ENCODE data around the gene PRSS22. TPM values are rescaled to one million over a fixed set of nuclear protein-coding genes. Genes with fewer than 3 reads are reported as not detected.

Gene PRSS22
- total and polyA plus RNA-seq, 2 experiments from 2014 or later, result not detected

DNA sequence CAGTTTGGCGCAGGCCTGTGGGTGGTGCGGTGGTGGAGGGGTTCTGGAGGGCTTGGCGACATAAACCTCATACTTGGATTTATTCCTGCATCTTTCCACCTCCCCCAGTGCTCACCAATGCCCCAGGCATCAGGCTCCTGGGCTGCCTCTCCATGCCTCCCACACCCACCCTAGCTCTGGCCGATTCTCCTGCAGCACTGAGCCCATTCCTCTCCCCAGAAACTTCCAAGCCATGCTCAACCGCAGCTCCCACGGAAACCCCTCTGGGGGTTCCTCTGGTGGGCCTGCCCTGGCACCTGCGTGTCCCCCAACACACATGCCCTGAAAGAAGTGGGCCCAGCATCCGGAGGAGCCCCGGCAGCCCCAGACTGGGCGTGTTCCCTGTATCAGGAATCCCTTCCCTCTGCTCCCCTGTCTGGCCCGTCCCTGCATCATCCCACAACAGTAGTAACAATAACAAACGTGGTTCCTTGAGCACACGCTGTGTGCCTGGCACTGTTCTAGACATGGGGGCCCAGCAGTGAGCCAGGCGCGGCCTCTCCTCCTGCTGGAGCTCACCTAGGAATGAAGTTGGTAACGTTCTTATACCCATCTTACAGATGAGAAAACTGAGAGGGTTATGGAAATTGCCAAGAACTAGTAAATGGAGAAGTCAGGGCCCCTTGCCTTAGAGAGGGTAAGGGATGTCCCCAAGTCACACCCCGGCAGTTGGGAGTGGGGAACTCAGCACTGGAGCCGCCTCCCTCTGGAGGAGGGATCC, 38.6 kb downstream of the PRSS22 start:
- TF ChIP-seq, protein P1, sequence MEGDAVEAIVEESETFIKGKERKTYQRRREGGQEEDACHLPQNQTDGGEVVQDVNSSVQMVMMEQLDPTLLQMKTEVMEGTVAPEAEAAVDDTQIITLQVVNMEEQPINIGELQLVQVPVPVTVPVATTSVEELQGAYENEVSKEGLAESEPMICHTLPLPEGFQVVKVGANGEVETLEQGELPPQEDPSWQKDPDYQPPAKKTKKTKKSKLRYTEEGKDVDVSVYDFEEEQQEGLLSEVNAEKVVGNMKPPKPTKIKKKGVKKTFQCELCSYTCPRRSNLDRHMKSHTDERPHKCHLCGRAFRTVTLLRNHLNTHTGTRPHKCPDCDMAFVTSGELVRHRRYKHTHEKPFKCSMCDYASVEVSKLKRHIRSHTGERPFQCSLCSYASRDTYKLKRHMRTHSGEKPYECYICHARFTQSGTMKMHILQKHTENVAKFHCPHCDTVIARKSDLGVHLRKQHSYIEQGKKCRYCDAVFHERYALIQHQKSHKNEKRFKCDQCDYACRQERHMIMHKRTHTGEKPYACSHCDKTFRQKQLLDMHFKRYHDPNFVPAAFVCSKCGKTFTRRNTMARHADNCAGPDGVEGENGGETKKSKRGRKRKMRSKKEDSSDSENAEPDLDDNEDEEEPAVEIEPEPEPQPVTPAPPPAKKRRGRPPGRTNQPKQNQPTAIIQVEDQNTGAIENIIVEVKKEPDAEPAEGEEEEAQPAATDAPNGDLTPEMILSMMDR (IDR thresholded peaks at IDR 0.05; ENCODE audit: low read depth, low read length), result no peak
- H3K27me3 ChIP-seq, result no peaks in the 10 kb centered on the region
- no peak for DNase-seq (ENCODE audit: low read depth in 1 of 2, low spot score in 1 of 2)

DNA sequence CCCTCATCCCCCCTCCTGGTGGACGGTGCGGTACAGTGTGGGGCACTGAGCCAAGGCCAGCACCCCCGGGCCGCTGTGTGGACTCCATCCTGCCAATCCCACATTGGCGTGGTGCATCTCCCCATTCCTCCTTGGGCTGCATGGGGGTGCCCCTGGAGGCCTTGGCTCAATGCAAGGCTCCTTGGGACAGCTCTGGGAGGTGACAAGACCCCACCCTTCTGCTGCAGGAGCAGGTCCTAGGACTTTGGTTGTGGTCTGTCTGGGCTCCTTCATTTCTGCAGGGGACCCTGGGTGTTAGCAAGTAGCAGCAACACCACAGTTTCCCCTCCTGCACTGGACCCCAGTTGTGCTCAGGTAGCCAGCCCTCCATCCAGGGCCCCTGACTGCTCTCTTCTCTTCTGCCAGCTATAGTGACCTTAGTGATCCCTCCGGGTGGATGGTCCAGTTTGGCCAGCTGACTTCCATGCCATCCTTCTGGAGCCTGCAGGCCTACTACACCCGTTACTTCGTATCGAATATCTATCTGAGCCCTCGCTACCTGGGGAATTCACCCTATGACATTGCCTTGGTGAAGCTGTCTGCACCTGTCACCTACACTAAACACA, 39.6 kb downstream of the PRSS22 start:
- no peak overlapping the region for H3K27ac ChIP-seq
- H3K9me3 ChIP-seq (ENCODE audit: low read depth), result no peaks in the 10 kb centered on the region
- no peak for DNase-seq (ENCODE audit: low read depth in 1 of 2, low spot score in 1 of 2)
- H3K4me3 ChIP-seq, result no peak overlapping the region
- no peaks in the 10 kb centered on the region for H3K36me3 ChIP-seq
- TF ChIP-seq, protein P1 (IDR thresholded peaks at IDR 0.05; ENCODE audit: low read depth, low read length), result no peak
- H3K27me3 ChIP-seq, result no peaks in the 10 kb centered on the region
- H3K4me1 ChIP-seq (ENCODE audit: low read depth), result no peaks in the 10 kb centered on the region

More for the DNA sequence above, 38.6 kb downstream of the PRSS22 start:
- Histone ChIP-seq H3K36me3 (no peaks in the 10 kb centered on the region), H3K9me3 (ENCODE audit: low read depth) (no peaks in the 10 kb centered on the region), H3K4me1 (ENCODE audit: low read depth) (no peaks in the 10 kb centered on the region), H3K4me3 (no peak overlapping the region), H3K27ac (no peak overlapping the region)

DNA sequence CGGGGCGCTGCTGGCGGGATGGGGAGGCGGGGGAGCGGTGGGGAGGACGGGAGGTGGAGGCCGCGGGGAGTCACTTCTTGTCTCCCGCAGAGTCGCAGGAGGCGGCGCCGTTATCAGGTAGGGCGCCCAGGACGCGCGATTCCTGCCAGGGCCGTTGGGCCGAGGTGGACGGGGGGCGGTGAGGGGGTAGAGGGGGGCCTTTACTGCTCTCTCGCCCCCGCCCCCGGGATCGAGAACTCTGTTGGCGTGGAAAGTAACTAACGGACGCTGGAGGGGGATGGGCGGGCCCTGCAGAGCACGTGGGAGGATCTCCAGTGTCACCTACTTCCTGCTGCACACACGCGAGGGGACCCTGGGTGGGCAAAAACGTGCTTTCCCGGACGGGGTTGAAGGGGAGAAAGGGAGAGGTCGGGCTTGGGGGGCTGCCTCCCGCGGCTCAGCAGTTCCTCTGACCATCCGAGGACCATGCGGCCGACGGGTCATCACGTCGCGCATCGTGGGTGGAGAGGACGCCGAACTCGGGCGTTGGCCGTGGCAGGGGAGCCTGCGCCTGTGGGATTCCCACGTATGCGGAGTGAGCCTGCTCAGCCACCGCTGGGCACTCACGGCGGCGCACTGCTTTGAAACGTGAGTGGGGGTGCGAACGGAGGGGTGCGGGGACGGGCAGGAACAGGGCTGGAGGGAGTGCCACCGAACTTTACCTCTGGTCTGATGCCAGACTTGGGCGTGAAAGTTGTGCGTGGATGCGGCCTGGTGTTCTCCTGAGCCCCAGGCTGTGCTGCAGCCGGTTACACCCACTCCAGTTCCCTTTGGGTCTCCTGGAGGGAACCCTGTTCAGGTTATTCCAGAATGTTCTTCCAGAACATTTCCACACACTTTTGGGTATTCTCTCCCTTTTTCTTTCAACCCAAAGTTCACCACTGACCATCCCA, 40.4 kb downstream of the PRSS22 start:
- H3K36me3 ChIP-seq, result no peaks in the 10 kb centered on the region
- no peaks in the 10 kb centered on the region for H3K27me3 ChIP-seq
- TF ChIP-seq, protein P1 (IDR thresholded peaks at IDR 0.05; ENCODE audit: low read depth, low read length), result no peak
- no peak overlapping the region for H3K4me3 ChIP-seq
- H3K4me1 ChIP-seq (ENCODE audit: low read depth), result no peaks in the 10 kb centered on the region
- H3K27ac ChIP-seq, result no peak overlapping the region
- no peak for DNase-seq (ENCODE audit: low read depth in 1 of 2, low spot score in 1 of 2)
- H3K9me3 ChIP-seq (ENCODE audit: low read depth), result no peaks in the 10 kb centered on the region

DNA sequence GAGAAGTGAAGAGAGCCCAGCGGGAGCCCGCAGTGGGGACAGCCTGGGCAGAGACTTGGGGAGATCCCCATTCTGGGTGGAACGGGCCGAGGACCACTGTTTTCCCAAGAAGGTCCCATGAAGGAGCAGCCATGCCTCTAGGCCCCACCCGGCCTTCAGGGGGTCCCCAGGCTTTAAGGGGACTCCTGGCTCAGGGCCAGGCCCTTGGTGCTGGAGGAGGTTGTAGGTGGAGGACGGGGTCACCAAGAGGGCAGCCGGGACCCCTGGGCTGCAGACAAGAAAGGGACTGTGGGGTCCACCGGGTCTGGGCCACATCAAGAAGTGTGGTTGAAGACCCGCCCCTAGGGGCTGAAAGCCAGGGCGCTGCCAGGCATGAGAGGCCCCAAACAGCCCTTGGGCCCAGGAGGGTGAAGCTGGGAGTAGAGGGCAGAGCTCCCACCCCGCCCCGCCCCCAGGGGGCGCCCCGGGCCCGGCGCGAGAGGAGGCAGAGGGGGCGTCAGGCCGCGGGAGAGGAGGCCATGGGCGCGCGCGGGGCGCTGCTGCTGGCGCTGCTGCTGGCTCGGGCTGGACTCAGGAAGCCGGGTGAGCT, 41.1 kb downstream of the PRSS22 start, which contains the start of gene PRSS21:
TSS of gene PRSS21 (plus strand) at position 487 of the 589 bp plus-strand sequence. CDS start at position 519, 32 bp downstream.
- DNase-seq (ENCODE audit: low read depth in 1 of 2, low spot score in 1 of 2), result no peak
- Histone ChIP-seq H3K9me3 (ENCODE audit: low read depth) (no peaks in the 10 kb centered on the region), H3K27me3 (no peaks in the 10 kb centered on the region), H3K4me3 (no peak within 1 kb of the TSS), H3K4me1 (ENCODE audit: low read depth) (no peaks in the 10 kb centered on the region), H3K27ac (no peak within 1 kb of the TSS), H3K36me3 (no peaks in the 10 kb centered on the region)
- TF ChIP-seq, protein P1 (IDR thresholded peaks at IDR 0.05; ENCODE audit: low read depth, low read length), result no peak

DNA sequence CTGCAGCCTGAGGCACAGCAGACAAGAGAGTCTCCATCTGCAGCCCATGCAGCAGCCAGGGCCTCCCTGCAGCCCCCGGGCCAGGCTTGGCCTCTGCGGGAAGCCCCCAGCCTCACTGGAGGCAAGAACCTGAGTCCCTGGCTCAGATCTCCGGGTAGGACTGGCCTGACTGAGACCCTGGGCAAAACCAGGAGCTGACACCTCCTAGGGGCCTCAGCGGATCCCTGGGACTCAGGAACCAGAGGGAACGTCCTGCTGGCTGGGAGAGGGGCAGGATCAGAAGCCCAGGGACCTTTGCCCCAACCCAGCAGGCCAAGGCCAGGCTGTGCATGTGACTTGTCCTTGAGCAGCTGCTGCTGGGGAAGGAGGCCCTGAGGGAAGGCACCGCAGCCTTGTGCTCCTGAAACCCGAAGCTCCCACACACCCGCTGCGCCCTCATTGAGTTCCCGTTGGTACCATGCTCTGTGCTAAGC, 42.6 kb downstream of the PRSS22 start:
- no peaks in the 10 kb centered on the region for H3K4me1 ChIP-seq (ENCODE audit: low read depth)
- no peaks in the 10 kb centered on the region for H3K27me3 ChIP-seq
- no peak overlapping the region for H3K27ac ChIP-seq
- DNase-seq (ENCODE audit: low read depth in 1 of 2, low spot score in 1 of 2), result no peak
- H3K4me3 ChIP-seq, result no peak overlapping the region
- H3K9me3 ChIP-seq (ENCODE audit: low read depth), result no peaks in the 10 kb centered on the region
- no peaks in the 10 kb centered on the region for H3K36me3 ChIP-seq
- TF ChIP-seq, protein P1 (IDR thresholded peaks at IDR 0.05; ENCODE audit: low read depth, low read length), result no peak

Measured in cardiac muscle cell (in vitro differentiated cells and primary cell).